ENCODE data around the gene MASP2. TPM values are rescaled to one million over a fixed set of nuclear protein-coding genes. Genes with fewer than 3 reads are reported as not detected.

MASP2 gene
- total and polyA plus RNA-seq, 5 donors = not detected

DNA sequence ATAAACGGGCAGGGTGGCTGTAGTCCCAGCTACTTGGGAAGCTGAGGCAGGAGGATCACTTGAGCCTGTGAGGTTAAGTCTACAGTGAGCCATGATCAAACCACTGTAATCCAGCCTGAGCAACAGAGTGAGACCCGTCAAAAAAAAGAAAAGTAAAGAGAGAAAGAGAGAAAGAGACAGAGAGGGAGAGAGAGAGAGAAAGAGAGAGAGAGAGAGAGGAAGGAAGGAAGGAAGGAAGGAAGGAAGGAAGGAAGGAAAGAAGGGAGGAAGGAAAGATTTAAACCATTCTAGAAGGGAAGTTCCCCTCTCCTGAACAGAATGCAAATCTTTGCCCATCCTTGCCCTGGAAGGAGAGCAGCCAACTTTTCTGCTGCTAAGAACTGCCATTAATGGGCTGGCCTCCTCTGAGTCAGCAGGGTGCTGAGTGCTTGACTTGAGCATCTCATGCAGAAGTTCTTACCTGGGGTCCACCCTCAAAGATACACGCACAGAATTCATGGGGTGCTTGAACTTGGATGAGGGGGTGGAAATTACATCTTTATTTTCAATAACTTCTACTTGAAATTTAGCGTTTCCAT lies 59.1 kb downstream of the MASP2 start:
- no peak overlapping the region for H3K27ac ChIP-seq (ENCODE audit: low read length)
- WGBS = 81% methylated on average over 4 of the region's 4 CpGs
- DNase-seq (no peak), ATAC-seq (no peak)
- no peaks in the 10 kb centered on the region for H3K9me3 ChIP-seq (ENCODE audit: control insufficient read depth, low read length)
- intact Hi-C loops (cut with DNase I) = no loop called here
- no peaks in the 10 kb centered on the region for H3K27me3 ChIP-seq (ENCODE audit: control insufficient read depth, insufficient read depth)
- no peak overlapping the region for H3K4me3 ChIP-seq (ENCODE audit: low read length)
- no peaks in the 10 kb centered on the region for H3K4me1 ChIP-seq (ENCODE audit: control insufficient read depth, insufficient read depth, low read length)

- WGBS = 78% methylated on average over 7 of the region's 7 CpGs
- Histone ChIP-seq H3K27ac (ENCODE audit: low read length) (no peak overlapping the region), H3K9me3 (ENCODE audit: control insufficient read depth, low read length) (no peaks in the 10 kb centered on the region), H3K4me3 (ENCODE audit: low read length) (no peak overlapping the region), H3K27me3 (ENCODE audit: control insufficient read depth, insufficient read depth) (no peaks in the 10 kb centered on the region), H3K4me1 (ENCODE audit: control insufficient read depth, insufficient read depth, low read length) (no peaks in the 10 kb centered on the region)
- intact Hi-C loops (cut with DNase I) = no loop called here
- DNase-seq (no peak), ATAC-seq (no peak)
These were observed 60.5 kb downstream of the MASP2 start for GRCh38 chr1:10986525-10986890.

DNA sequence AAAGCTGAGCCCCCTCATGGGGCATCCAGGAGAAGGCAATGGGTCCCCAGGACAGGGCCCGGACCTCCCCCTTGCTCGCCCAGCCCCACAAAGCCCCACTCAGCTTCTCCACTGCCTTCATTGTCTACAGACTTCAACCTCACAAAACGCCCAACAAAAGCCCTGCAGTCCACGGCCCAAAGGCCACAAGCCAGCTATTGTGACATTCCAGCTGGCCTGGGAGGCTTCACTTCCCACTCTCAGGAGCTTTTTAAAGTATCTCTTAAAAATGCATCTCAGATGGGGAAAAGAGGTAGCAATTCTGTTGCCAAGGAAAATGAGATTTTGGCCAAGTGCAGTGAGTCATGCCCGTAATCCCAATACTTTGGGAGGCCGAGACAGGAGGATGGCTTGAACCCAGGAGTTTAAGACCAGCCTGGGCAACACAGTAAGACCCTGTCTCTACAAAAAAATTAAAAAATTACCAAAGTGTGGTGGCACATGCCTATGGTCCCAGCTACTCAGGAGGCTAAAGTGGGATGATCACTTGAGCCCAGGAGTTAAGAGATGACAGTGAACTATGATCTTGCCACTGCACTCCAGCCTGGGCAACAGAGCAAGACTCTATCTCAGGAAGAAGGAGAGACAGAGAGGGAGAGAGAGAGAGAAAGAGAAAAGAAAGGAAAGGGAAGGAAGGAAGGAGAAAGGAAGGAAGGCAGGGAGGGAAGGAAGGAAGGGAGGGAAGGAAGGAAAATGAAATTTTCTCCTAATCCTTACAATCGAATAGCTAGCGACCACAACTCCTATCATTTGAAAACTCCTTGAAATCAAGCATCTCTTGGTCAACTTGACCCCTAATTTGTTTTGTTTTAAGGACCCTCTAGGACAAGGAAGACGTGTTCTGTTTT lies 66.0 kb downstream of the MASP2 start:
- WGBS = 55% methylated on average over 9 of the region's 9 CpGs
- H3K27me3 ChIP-seq (ENCODE audit: control insufficient read depth, insufficient read depth) = no peaks in the 10 kb centered on the region

DNA sequence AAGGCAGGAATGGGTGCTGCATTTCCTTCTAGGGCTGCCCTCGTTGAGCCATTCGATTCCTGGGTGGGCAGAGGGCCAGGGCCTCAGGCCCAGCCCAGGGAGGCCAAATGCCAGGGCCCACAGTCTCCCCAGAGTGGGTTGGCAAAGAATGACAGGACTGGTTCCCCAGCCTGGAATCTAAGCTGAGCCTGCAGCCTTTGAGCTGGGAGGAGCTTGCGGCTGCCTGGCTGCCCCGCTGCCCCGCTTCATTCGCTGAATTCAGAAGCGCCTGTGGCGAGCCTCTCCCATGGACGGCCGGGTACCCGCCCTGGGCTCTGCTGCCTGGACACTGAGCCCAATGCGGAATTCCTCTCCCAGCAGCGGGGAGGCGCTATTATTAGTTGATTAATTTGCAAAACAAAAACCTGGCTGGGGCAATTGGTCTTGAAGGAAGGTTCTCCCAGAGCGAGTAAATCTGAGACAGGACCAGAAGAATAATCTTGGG lies 66.9 kb downstream of the MASP2 start:
- 7% methylated on average over 15 of the region's 15 CpGs for WGBS
- H3K4me3 ChIP-seq (ENCODE audit: low read length) = no peak overlapping the region
- ATAC-seq = peak; percentile 93 to 94

More for the DNA sequence above, 66.0 kb downstream of the MASP2 start:
- no peak overlapping the region for H3K4me3 ChIP-seq (ENCODE audit: low read length)
- no peak overlapping the region for H3K27ac ChIP-seq (ENCODE audit: low read length)
- DNase-seq = peak; percentile 55 to 66 (median 65)
- peaks cover 5% of the 10 kb centered on the region for H3K4me1 ChIP-seq (ENCODE audit: control insufficient read depth, insufficient read depth, low read length)
- no peaks in the 10 kb centered on the region for H3K9me3 ChIP-seq (ENCODE audit: control insufficient read depth, low read length)
- peak in 1 of 2 donors; percentile 46 for ATAC-seq
- intact Hi-C loops (cut with DNase I) = no loop called here

DNA sequence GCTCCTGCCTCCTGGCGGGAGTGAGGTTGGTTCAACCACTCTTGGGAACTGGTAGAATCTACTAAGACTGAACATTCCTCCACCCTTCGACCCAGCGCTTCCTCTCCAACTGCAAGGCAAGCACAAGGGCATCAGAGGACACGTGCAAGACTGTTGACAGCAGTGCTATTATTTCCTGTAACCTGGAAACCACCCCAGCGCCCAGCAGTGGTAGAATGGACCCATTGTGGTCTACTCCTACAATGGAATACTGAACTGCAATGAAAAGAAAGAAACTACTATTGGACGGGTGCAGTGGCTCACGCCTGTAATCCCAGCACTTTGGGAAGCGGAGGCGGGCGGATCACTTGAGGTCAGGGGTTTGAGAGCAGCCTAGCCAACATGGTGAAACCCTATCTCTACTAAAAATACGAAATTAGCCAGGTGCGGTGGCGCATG lies 67.5 kb downstream of the MASP2 start:
- DNase-seq = peak; percentile 59 to 71 (median 70)
- Histone ChIP-seq H3K4me1 (ENCODE audit: control insufficient read depth, insufficient read depth, low read length) (peaks cover 5% of the 10 kb centered on the region), H3K27ac (ENCODE audit: low read length) (no peak overlapping the region)

More for the DNA sequence above, 66.9 kb downstream of the MASP2 start:
- H3K27ac ChIP-seq (ENCODE audit: low read length) = peak overlapping the region; percentile 24
- peaks cover 5% of the 10 kb centered on the region for H3K4me1 ChIP-seq (ENCODE audit: control insufficient read depth, insufficient read depth, low read length)
- no peaks in the 10 kb centered on the region for H3K9me3 ChIP-seq (ENCODE audit: control insufficient read depth, low read length)
- no peaks in the 10 kb centered on the region for H3K27me3 ChIP-seq (ENCODE audit: control insufficient read depth, insufficient read depth)
- peak; percentile 83 to 91 (median 90) for DNase-seq
- intact Hi-C loops (cut with DNase I) = no loop called here

GRCh38 chr1:10978719-10979118 lies 68.3 kb downstream of the MASP2 start:
- no peaks in the 10 kb centered on the region for H3K9me3 ChIP-seq (ENCODE audit: control insufficient read depth, low read length)
- WGBS = 55% methylated on average over 4 of the region's 4 CpGs
- no peak for ATAC-seq
- no peak overlapping the region for H3K27ac ChIP-seq (ENCODE audit: low read length)
- no peak for DNase-seq
- H3K4me3 ChIP-seq (ENCODE audit: low read length) = no peak overlapping the region
- intact Hi-C loops (cut with DNase I) = no loop called here
- H3K27me3 ChIP-seq (ENCODE audit: control insufficient read depth, insufficient read depth) = no peaks in the 10 kb centered on the region
- H3K4me1 ChIP-seq (ENCODE audit: control insufficient read depth, insufficient read depth, low read length) = peaks cover 5% of the 10 kb centered on the region

More for the DNA sequence above, 67.5 kb downstream of the MASP2 start:
- intact Hi-C loops (cut with DNase I) = no loop called here
- Histone ChIP-seq H3K4me3 (ENCODE audit: low read length) (no peak overlapping the region), H3K9me3 (ENCODE audit: control insufficient read depth, low read length) (no peaks in the 10 kb centered on the region), H3K27me3 (ENCODE audit: control insufficient read depth, insufficient read depth) (no peaks in the 10 kb centered on the region)
- WGBS = 54% methylated on average over 13 of the region's 13 CpGs
- peak; percentile 76 to 80 for ATAC-seq

Other genes starting within 250 kb of the MASP2 start
- 100 to 1,000 TPM in 2 of 4 donors, 10 to 100 TPM in 2; 78.7 to 137 (median 109) TPM for gene TARDBP, start 34.6 kb downstream of the MASP2 start, total RNA-seq
- 113 TPM for gene TARDBP, start 34.6 kb downstream of the MASP2 start, polyA plus RNA-seq
- gene SRM, start 12.8 kb upstream of the MASP2 start, total RNA-seq = 10 to 100 TPM; 43.6 to 72.6 (median 65.2) TPM
- 61.6 TPM for gene SRM, start 12.8 kb upstream of the MASP2 start, polyA plus RNA-seq
- gene EXOSC10, start 52.6 kb upstream of the MASP2 start, total RNA-seq = 10 to 100 TPM; 21.8 to 25.7 (median 22.3) TPM
- 20.1 TPM for gene EXOSC10, start 52.6 kb upstream of the MASP2 start, polyA plus RNA-seq
- 1 to 10 TPM; 1.4 to 4.5 (median 2.8) TPM for gene ANGPTL7, start 142.1 kb upstream of the MASP2 start, total RNA-seq
- gene ANGPTL7, start 142.1 kb upstream of the MASP2 start, polyA plus RNA-seq = 3.7 TPM
- gene MTOR, start 215.3 kb upstream of the MASP2 start, total RNA-seq = 10 to 100 TPM; 26.6 to 35.5 (median 28.6) TPM
- gene MTOR, start 215.3 kb upstream of the MASP2 start, polyA plus RNA-seq = 19.2 TPM
- gene UBIAD1, start 226.0 kb upstream of the MASP2 start, total RNA-seq = 10 to 100 TPM in 3 of 4 donors, 1 to 10 TPM in 1; 8.7 to 12.8 (median 11.8) TPM
- 7.5 TPM for gene UBIAD1, start 226.0 kb upstream of the MASP2 start, polyA plus RNA-seq